ENCODE data around the gene MMS19.

The MMS19 gene

GRCh38 chr10:97525086-97525485 lies 26.9 kb upstream of the MMS19 start:
- DNase-seq (ENCODE audit: low read depth), result no peak

GRCh38 chr10:97522937-97523336 lies 24.7 kb upstream of the MMS19 start:
- no peak for DNase-seq (ENCODE audit: low read depth)

- no peak for DNase-seq (ENCODE audit: low read depth)
These were observed 23.8 kb upstream of the MMS19 start for GRCh38 chr10:97522071-97522470.

- no peak for DNase-seq (ENCODE audit: low read depth)
These were observed 22.9 kb upstream of the MMS19 start for GRCh38 chr10:97520978-97521761.

- DNase-seq (ENCODE audit: low read depth), result no peak
These were observed 22.3 kb upstream of the MMS19 start for GRCh38 chr10:97520520-97520919.

- no peak for DNase-seq (ENCODE audit: low read depth)
These were observed 21.1 kb upstream of the MMS19 start for GRCh38 chr10:97519342-97519741.

- no peak for DNase-seq (ENCODE audit: low read depth)
These were observed 20.2 kb upstream of the MMS19 start for GRCh38 chr10:97518301-97519043.

GRCh38 chr10:97517778-97518300 lies 19.6 kb upstream of the MMS19 start:
- DNase-seq (ENCODE audit: low read depth), result no peak

GRCh38 chr10:97517096-97517750 lies 19.0 kb upstream of the MMS19 start:
- DNase-seq (ENCODE audit: low read depth), result no peak

GRCh38 chr10:97515271-97515978 lies 17.2 kb upstream of the MMS19 start:
- DNase-seq (ENCODE audit: low read depth), result no peak

- no peak for DNase-seq (ENCODE audit: low read depth)
These were observed 16.1 kb upstream of the MMS19 start for GRCh38 chr10:97514344-97514743.

- no peak for DNase-seq (ENCODE audit: low read depth)
These were observed 14.8 kb upstream of the MMS19 start for GRCh38 chr10:97512993-97513392.

- no peak for DNase-seq (ENCODE audit: low read depth)
These were observed 13.7 kb upstream of the MMS19 start for GRCh38 chr10:97511711-97512440.

GRCh38 chr10:97510686-97511085 lies 12.5 kb upstream of the MMS19 start:
- no peak for DNase-seq (ENCODE audit: low read depth)

GRCh38 chr10:97509120-97509680 lies 11.0 kb upstream of the MMS19 start:
- DNase-seq (ENCODE audit: low read depth), result no peak

- DNase-seq (ENCODE audit: low read depth), result no peak
These were observed 10.1 kb upstream of the MMS19 start for GRCh38 chr10:97508342-97508741.

GRCh38 chr10:97506199-97506991 lies 8.2 kb upstream of the MMS19 start:
- no peak for DNase-seq (ENCODE audit: low read depth)

GRCh38 chr10:97505152-97505551 lies 6.9 kb upstream of the MMS19 start:
- DNase-seq (ENCODE audit: low read depth), result no peak

GRCh38 chr10:97503406-97503805 lies 5.2 kb upstream of the MMS19 start:
- no peak for DNase-seq (ENCODE audit: low read depth)

GRCh38 chr10:97502916-97503315 lies 4.7 kb upstream of the MMS19 start:
- no peak for DNase-seq (ENCODE audit: low read depth)

- no peak for DNase-seq (ENCODE audit: low read depth)
These were observed 2.0 kb upstream of the MMS19 start for GRCh38 chr10:97500297-97500575.

Measured in GM04503 (cell line).